Dermis microvascular lymphatic vessel endothelial cell (primary cell): ENCODE measurements around the gene BZW1. TPM values are rescaled to one million over a fixed set of nuclear protein-coding genes. Genes with fewer than 3 reads are reported as not detected.

Experiments
- DNase-seq, 2 donors: peaks; one replicate each; pipeline versions ENCODE4 v3.0.0 to v3.0.0-alpha.2; 2010; ENCODE audit warnings: low read depth in 2 of 2
- total RNA-seq: library from RNA; depleted of rRNA; stranded (reverse); fragments of >200 nt; gene quantifications from 2 replicates; pipeline ENCODE4 v1.2.1, GENCODE V29; 2014

Gene BZW1
- 413 and 560 TPM in 2 replicates for total RNA-seq

- DNase-seq: peak; percentile 94 to 97
Observed at GRCh38 chr2:200811333-200812121, at the start of gene BZW1. Gene BZW1 (plus strand): TSS chr2:200811910. CDS start chr2:200813218, 1,308 bp downstream.

- no peak for DNase-seq
Observed at GRCh38 chr2:200762127-200762526, 49.6 kb upstream of the BZW1 start.

DNA sequence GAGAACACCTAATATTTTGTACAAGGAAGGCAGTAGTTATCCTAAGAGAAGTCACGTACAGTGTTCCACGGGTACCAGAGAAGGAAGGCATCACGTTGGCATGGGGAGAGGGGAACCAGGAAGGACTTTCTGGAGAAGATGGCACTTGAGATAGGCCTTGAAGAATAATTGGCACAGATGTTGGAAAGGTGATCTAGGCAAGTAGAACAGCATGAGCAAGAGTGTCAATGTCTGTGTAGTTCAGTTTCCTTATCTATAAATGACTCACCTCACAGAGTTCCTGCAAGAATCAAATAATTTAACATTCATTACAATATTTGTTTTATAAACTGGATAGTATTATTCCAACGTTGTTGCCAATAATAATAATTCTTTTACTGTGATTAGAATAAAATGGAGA is 48.3 kb upstream of the BZW1 start:
- DNase-seq: peak in 1 of 2 donors; percentile 62

GRCh38 chr2:200765139-200765951 is 46.4 kb upstream of the BZW1 start:
- DNase-seq: peak in 1 of 2 donors; percentile 87

- peak in 1 of 2 donors; percentile 9 for DNase-seq
Observed at GRCh38 chr2:200765995-200766660, 45.6 kb upstream of the BZW1 start.

- DNase-seq: no peak
Observed at GRCh38 chr2:200767111-200767885, 44.4 kb upstream of the BZW1 start.

DNA sequence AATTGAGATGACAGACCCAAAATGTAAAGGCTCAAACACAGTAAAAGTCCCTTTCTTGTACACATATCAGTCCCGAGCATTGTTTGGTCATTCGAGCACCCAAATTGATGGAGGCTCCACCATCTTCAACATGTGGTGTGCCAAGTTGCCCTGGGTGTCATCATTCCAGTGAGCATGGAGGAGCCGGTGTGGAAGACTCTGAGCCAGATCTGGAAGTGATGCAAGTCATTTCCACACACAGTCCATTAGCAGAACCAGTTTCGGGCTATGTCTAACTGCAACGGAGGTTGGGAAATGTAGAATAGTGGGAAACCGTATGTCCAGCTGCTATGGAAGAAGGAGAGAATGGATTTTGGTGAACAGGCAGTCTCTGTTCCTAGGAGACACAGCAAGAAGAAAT is 40.9 kb upstream of the BZW1 start:
- DNase-seq: no peak

DNA sequence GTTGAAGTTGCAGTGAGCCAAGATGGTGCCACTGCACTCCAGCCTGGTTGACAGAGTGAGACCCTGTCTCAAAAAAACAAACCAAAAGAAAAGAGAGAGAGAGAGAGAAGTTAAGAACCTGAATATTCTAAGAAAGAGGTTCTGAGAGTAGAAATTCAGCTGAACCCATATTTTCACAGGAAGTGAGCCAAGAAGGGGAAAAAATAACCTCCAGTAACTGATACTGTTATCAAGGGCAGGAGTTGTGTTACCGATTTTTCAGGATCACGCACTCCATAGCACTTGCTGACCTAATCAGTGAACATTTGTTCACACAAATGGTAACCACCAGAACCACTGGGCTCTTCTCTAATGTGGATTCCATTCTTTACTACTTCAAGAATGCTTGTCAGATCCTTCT is 39.1 kb upstream of the BZW1 start:
- DNase-seq: no peak

- DNase-seq: no peak
Observed at GRCh38 chr2:200773083-200773482, 38.6 kb upstream of the BZW1 start.

DNA sequence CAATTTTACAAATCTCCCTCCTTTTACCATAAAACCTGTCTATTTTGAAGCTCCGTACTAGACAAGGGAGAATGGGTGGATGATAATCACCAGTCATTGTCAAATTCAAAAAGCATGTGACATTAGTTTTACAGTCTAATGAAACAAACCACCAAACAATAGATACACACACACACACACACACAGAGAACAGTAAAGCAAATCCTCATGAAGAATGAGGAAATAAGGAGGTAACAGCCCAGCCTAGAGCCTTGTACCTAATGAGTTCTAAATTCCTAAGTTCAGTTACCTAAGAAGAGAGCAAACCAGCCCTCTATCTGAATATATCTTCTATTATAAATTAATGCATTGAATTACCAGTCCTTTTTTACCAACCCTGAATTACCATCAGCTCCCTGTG is 36.8 kb upstream of the BZW1 start:
- DNase-seq: no peak

GRCh38 chr2:200777275-200777674 is 34.4 kb upstream of the BZW1 start:
- DNase-seq: no peak

DNA sequence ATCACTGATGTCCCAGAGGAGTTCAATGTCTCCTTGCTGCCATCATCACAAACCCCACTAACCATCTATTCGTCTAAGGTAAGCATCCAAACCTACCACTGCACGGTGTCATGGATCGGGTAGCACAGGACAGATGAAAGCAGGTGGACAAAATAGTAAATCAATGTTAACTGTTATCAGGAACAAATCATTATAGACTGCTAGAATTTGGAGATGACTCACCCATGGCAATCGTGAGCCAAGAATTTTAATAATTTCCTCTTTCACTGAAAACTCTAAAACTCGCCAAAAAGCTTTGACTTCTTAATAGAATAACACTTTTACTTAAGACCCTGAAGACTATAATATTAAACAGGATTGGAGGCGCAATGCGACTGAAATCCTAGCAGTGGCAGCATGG is 33.7 kb upstream of the BZW1 start:
- DNase-seq: peak in 1 of 2 donors; percentile 57

GRCh38 chr2:200779214-200779613 is 32.5 kb upstream of the BZW1 start:
- DNase-seq: no peak

- no peak for DNase-seq
Observed at GRCh38 chr2:200781616-200782015, 30.1 kb upstream of the BZW1 start.

DNA sequence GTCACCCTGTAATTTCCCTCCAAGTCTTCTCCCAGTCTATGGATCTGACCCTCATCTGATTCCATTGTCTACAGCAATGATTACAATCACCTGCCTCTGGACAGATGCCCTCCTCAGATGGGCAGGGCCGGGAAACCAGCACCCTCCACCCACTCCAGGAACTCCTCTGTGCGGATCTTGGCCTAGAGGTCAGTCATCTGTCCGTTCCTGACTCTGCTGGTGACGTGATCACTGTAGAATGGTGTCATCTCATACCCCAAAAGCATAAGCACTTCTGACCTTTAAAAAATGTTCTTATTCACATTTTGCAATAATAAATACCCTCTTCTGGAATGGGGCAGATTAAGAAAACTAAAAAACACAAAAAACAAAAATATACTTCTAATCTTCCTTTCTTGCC is 29.5 kb upstream of the BZW1 start:
- DNase-seq: no peak

GRCh38 chr2:200784215-200784614 is 27.5 kb upstream of the BZW1 start:
- no peak for DNase-seq

DNA sequence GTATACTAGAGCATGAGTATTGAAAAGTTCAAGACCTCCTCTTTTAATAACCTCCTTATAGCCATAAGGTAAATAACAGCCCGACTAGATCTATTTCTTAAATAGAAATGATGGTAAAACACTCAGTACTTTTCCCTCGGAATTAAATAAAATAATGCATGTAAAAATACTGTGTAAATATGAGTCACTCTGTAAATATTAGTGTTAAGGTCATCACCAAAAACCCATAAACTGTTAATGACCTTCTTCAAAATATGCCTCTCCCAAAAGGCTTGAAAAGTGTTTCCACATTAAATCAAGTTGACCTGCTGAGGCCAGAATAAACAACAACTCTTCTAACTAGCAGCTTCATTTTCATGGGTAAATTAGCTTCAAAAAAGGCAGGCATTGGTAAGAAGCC is 25.3 kb upstream of the BZW1 start:
- peak; percentile 51 to 70 for DNase-seq

GRCh38 chr2:200786826-200787225 is 24.9 kb upstream of the BZW1 start:
- DNase-seq: peak; percentile 88 to 89

GRCh38 chr2:200787351-200788120 is 24.2 kb upstream of the BZW1 start:
- DNase-seq: peak; percentile 54 to 94

DNA sequence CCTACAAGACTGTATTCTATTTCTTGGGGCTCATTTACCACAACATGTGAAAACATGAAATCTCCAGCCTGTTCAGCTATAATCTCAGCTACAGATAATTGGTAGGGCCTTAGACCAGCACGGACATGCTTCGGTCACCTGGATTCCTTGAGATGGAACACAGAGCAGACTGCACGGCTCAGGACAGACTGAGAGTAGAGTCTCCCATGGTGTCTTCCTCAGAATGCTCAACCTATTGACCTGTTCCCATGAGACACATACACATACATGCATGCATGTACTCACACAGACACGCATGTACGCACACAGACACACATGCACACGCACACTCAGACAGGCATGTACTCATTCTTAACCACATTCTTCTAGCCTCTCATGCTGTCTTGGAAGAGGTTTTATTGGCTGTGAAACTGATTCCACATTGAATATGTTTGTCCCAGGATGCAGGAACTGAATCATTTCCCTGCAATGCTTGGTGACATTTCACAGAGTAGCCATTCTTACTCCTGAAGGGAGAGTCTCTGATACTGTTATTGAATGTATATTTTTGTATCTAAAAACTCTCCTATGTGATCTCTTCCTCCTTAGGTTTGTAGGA is 23.5 kb upstream of the BZW1 start:
- peak; percentile 44 to 88 for DNase-seq
